HG03575 (cell line): Measurements from ENCODE around the gene POU2F2.
A peak's percentile ranks its signal among the peaks of the same experiment; 100 is the strongest.

Experiments used
- ATAC-seq: cut with Tn5 transposase; IDR thresholded peaks from one replicate; pipeline ENCODE4 v1.9.1; 2021; ENCODE audit not compliant: unreplicated experiment, insufficient number of reproducible peaks, low FRiP score; ENCODE audit errors: extremely low read depth

Gene POU2F2

GRCh38 chr19:42089772-42090171 is 42.5 kb downstream of the POU2F2 start:
- no peak for ATAC-seq

DNA sequence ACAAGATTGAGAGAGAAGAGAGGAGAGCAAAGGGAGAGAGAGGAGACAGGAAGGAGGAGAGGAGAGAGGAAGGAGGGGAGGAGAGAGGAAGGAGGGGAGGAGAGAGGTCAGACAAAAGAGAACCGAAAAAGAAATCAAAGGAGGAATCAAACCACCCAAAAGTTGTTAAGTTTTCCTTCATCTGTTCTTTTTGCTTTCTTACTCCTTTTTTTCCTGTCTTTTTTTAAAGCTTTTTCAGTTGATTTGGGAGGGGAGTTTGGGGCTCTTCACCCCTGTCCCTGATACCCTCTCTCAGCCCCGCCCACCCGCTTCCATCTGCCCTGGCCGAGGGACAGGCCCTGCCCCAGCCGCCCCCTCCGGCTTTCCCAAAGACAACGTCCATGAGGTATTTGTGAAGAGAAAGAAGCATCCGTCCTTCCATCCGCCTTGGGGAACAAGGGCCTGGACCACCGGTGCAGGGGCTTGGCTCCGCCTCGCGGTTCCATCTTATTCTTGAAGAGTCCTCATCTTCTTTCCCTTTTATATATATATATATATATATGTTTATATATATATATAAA is 43.0 kb downstream of the POU2F2 start:
- ATAC-seq = no peak

GRCh38 chr19:42088471-42089190 is 43.6 kb downstream of the POU2F2 start:
- no peak for ATAC-seq

DNA sequence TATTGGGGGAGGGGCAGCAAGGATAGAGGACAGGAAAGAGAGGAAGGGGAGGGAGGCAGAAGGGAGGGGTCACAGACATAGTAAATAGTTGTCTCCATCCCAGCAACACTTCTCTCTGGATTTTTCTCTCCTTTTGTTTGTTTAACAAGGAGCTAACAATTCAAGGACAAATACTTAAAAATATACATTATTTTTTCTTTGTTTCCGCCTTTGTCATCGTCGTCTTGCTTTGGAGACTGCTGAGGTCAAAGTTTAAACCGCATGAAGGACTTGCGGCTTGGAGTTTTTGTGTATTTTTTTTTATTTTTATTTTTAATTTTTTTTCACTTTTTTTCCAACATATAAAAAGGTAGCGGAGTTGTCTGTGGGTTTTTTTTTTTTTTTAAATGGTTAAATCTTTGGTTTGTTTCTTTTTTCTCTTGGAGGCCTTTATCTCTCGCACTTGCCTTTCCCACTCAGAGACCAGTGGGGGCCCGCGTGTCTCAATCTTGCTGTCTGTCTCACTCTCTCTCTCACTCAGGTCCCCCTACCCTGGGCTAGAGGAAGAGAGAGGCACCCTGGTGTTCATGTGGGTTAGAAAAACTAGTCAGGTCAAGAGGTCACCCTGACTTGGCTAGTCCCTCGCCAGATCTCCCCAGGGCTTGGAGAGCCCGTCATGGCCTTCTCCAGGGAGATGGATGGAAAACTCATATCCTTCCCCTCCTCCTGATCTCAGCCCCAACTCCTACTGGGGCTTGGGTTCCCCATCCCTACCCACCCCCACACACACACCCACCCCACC is 45.3 kb downstream of the POU2F2 start:
- ATAC-seq = no peak

GRCh38 chr19:42086188-42086736 is 46.0 kb downstream of the POU2F2 start:
- no peak for ATAC-seq

- ATAC-seq = no peak
Measured at GRCh38 chr19:42083537-42083936, 48.7 kb downstream of the POU2F2 start.

GRCh38 chr19:42081584-42082203 is 50.6 kb downstream of the POU2F2 start:
- no peak for ATAC-seq

GRCh38 chr19:42080764-42081375 is 51.4 kb downstream of the POU2F2 start:
- no peak for ATAC-seq

DNA sequence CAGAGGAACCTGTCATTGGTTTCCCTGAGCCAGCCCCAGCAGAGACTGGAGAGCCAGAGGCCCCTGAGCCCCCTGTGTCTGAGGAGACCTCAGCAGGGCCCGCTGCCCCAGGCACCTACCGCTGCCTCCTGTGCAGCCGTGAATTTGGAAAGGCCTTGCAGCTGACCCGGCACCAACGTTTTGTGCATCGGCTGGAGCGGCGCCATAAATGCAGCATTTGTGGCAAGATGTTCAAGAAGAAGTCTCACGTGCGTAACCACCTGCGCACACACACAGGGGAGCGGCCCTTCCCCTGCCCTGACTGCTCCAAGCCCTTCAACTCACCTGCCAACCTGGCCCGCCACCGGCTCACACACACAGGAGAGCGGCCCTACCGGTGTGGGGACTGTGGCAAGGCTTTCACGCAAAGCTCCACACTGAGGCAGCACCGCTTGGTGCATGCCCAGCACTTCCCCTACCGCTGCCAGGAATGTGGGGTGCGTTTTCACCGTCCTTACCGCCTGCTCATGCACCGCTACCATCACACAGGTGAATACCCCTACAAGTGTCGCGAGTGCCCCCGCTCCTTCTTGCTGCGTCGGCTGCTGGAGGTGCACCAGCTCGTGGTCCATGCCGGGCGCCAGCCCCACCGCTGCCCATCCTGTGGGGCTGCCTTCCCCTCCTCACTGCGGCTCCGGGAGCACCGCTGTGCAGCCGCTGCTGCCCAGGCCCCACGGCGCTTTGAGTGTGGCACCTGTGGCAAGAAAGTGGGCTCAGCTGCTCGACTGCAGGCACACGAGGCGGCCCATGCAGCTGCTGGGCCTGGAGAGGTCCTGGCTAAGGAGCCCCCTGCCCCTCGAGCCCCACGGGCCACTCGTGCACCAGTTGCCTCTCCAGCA is 52.1 kb downstream of the POU2F2 start:
- no peak for ATAC-seq

DNA sequence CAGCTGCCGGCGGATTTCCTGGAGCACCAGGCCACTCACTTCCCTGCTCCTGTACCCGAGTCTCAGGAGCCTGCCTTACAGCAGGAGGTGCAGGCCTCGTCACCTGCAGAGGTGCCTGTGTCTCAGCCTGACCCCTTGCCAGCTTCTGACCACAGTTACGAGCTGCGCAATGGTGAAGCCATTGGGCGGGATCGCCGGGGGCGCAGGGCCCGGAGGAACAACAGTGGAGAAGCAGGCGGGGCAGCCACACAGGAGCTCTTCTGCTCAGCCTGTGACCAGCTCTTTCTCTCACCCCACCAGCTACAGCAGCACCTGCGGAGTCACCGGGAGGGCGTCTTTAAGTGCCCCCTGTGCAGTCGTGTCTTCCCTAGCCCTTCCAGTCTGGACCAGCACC is 53.0 kb downstream of the POU2F2 start:
- ATAC-seq = no peak

DNA sequence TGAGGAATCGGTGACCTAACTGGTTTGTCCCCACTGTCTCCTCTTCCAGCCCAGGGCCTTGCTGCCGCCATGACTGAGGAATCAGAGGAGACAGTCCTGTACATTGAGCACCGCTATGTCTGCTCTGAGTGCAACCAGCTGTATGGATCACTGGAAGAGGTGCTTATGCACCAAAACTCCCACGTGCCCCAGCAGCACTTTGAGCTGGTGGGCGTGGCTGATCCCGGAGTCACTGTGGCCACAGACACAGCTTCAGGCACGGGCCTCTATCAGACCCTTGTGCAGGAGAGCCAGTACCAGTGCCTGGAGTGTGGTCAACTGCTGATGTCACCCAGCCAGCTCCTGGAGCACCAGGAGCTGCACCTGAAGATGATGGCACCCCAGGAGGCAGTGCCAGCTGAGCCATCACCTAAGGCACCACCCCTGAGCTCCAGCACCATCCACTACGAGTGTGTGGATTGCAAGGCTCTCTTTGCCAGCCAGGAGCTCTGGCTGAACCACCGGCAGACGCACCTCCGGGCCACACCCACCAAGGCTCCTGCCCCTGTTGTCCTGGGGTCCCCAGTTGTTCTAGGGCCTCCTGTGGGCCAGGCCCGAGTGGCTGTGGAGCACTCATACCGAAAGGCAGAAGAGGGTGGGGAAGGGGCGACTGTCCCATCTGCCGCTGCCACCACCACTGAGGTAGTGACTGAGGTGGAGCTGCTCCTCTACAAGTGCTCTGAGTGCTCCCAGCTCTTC is 53.5 kb downstream of the POU2F2 start:
- ATAC-seq = no peak

- ATAC-seq = no peak
Measured at GRCh38 chr19:42078058-42078457, 54.2 kb downstream of the POU2F2 start.

DNA sequence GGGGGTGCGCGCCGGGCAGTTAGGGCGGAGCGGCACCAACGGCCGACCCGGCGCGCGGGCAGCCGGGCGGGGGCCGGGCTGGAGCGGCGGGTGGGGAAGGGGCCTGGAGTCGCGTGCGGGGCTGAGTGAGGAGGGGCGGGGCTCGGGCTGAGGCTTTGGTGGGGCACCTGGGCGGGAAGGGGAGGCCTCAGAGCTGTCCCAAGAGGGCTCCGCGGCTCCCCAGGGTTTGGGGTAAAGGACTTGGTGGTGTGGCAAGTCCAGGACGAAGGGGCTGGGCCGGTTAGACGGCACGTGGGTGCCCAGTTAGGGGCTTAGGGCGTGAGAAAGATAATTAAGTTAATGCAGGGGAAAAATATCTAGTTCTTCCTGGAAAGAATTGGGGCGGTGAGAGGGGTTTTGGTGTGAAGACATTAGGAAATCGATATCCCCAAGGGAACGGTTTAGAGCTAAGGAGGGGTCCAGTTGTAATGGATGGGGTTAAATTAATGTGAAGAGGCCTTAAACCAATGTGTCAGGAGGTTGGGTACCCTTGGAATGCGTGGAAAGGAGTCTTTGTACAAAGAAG is 55.8 kb downstream of the POU2F2 start:
- ATAC-seq = no peak

DNA sequence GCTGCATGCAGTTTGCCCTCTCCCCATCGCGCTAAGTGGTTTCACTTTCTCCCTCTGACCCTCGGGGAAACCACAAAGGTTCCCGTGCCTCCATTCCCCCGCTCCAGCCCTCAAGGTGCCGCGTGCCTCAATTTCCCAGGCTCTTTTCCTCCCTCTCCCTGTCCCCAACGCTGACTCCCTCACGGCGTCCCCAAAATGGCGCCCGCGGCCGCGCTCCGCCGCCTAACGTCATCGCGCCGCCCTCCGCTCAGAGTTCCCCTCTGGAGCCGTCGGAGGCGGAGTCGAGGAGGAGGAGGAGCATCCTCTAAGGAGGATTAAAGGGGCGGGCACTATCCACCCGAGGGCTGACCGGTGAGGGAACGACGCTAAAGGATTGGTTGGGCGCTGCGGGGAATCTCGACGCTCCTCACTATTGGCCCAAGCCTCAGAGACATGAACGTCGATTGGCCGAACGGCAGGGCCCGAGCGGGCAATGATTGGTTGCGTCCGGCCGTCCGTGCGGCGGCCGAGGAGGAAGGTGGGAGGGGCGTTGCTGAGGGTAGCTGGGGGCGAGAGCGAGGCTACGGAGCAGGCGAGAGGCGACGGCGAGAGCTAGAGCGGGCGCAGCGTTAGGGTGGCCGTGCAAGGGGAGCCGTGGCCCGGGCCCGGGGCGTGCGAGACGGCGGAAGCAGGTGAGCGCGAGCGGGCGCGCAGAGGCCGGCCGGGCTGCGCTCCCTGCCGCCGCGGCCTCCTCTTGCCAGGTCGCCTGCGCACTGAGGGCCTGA is 56.4 kb downstream of the POU2F2 start, which contains the start of gene ZNF574:
TSS of gene ZNF574 (plus strand) at position 551 of the 764 bp plus-strand sequence. CDS start 2,441 bp downstream, outside the sequence.
- ATAC-seq = peak; percentile 73

DNA sequence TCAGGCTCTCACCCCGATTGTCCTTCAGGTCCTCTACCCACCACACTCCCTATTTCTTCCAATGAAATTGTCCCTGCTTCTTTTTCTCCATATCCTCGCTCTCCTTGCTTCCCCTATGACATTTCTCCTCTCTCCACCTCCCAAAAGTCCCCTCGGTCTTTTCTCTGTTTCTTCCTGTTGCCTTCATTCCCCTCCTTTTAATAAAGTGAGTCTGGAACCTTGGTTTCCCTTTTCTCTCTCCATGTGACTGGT is 57.0 kb downstream of the POU2F2 start:
- no peak for ATAC-seq

DNA sequence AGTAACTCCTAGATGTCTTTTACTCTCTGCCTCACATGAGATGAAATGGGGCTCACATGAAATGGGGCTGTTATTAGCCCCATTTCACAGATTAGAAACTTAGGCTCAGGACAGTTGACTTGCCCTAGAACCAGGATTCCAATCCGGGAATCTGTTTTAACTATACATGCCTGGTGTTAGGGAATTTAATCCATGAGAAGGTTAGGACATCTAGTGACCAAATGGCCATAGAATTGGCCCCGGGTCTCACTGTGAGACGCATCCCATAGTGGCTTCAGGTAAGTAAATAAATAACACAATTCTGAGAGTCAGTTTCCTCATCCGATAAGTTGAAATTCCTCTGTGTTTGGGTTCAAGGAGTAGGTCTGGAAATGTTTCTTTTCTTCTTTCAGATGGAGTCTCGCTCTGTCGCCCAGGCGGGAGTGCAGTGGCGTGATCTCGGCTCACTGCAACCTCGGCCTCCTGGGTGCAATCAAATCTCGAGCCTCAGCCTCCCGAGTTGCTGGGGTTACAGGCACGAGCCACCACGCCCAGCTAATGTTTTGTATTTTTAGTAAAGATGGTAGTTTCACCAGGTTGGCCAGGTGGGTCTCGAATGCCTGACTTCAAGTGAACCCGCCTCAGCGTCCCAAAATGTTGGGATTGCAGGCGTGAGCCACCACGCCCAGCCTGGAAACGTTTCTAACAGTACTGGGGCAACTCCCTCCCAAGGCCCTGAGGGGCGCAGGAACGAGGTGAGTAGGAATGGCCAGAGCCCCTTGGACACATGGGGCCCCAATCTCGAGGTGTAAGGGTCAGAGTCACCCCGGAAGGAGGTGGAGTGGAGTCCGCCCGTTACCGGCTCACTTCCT is 57.5 kb downstream of the POU2F2 start:
- no peak for ATAC-seq
